ENCODE results near the gene PSPC1.
"Not testable (repeated sequence)": the region's sequence is repeated elsewhere in the genome, so short reads cannot be mapped to it uniquely, and the experiment has no call there.

The PSPC1 gene

DNA sequence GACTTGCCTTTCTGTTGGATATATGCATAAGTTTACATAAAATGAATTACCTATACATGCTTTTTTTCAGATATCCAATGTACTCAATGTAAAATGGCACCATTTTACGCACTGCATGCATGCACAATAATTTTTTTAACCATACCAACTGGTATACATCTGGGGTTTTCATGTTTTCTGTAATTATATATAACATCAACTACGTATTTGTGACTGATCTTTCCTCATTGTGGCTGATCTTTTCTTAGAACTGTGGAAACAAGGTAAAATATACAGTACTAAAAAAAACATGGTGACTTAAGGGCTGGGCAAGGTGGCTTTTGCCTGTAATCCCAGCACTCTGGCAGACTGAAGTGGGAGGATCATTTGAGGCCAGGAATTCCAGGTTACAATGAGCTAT, 18.5 kb downstream of the PSPC1 start:
- DNase-seq (ENCODE audit: low spot score), result no peak

DNA sequence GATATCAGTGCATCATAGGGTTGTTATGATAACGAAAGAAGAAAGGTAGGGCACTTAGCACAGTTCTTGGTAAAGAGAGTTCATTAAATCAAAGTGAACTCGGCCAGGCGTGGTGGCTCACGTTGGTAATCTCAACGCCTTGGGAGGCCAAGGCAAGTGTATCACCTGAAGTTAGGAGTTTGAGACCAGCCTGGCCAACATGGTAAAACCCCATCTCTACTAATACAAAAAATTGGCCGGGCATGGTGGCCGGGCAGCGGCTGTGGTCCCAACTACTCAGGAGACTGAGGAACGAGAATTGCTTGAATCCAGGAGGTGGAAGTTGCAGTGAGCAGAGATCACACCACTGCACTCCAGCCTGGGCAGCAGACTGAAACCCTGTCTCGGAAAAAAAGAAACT, 19.1 kb downstream of the PSPC1 start:
- DNase-seq (ENCODE audit: low spot score), result no peak

DNA sequence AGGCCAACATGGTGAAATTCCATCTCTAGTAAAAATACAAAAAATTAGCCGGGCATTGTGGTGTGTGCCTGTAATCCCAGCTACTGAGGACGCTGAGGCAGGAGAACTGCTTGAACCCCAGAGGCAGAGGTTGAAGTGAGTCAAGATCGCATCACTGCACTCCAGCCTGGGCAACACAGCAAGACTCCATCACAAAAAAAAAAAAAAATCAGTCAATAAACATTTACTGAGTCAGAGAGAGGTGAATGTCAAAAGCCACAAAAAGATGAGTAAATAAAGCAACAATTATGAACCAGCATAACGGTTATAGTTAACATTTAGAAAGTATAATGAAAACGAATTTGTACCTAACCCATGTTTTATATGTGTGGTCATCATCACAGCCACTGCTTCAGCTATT, 23.1 kb downstream of the PSPC1 start:
- DNase-seq (ENCODE audit: low spot score), result no peak

DNA sequence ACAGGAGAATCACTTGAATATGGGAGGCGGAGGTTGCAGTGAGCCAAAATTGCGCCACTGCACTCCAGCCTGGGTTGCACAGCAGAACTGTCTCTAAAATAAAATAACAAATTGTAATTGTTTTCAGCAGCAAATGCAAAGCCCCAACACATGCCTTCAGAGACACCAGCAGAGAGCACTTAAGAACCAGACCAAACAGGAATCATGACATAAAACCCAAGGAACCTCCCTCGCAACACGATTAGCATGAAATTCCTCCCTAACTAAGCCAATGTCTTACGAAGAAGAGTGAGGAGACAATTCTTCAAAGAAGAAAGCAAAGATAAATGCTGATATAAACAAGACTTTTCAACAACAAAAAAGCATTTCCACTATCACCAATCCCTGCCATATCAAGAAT, 40.1 kb downstream of the PSPC1 start:
- DNase-seq (ENCODE audit: low spot score), result no peak

DNA sequence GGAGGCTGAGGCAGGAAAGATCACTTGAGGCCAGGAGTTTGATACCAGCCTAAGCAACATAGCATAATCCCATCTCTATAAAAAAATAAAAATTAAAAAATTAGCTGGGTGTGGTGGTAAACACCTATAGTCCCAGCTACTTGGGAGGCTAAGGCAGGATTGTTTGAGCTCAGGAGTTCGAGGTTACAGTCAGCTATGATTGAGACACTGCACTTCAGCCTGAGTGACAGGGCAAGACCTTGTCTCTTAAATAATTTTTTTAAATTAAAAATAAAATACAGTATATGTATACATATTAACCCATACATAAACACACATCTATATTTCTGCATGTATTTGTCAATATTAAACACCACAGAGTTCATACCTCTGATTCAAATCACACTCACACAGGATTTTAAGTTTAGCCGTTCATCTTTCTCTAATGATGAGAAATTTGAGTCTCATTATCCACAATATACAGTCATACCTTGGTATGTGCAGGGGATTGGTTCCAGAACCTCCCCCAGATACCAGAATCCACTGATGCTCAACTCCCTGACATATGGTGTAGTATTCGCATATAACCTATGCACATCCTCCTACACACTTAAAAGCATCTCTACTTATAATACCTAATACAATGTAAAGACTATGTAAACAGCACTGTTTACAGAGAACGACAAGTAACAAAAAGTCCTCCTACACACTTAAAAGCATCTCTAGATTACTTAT, 44.7 kb downstream of the PSPC1 start:
- DNase-seq (ENCODE audit: low spot score), result no peak

DNA sequence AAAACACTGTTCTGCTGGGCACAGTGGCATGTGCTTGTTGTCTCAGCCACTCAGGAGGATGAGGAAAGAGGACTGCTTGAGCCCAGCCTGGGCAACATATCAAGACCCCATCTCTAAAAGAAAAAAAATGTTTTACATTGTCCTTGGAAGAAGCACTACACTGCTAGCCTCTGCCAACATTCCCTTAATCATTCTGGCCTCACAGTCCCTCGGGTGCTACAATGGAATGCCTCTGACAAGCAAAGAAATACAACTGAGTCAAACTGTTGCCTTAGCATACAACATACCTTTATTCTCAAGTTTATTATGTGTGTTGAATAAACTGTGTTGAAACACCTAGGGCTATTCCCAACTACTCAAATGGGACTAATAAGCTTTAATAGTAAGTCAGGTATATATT, 56.1 kb downstream of the PSPC1 start:
- DNase-seq (ENCODE audit: low spot score), result no peak

DNA sequence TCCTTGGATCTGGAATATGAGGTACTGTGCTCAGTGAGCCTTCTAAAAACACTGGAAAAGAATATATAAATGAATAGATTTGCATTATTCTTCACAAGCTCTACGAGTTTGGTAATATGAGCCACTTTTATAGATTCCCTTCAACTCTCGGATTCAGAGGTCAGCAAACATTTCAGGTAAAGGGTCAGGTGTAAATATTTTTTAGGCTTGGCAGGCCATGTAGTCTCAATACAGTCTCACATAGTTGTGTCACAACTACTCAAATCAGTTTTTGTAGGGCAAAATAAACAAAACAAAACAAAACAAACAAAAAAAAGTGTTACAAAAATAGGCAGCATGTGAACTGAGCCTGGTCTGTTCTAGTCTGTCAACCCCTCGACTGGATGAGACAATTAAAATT, 57.4 kb downstream of the PSPC1 start:
- no peak for DNase-seq (ENCODE audit: low spot score)

DNA sequence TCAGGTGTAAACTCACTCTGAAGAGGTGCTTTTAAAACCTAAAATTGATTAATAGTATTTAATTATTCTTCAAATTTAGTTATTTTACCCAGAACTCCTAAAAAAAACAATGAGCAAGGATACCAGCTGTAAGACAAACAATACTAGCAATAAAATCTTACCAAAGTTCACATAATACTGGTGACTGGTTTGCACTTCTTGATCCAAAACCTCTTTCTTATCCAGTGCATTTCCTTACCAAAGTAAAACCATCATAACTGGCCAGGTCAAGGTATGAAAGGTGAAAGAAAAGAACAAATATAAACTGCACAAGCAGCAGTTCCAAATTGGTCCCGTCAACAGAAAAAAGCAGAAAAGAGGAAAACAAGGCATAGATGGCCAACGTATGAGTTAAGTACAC, 62.7 kb downstream of the PSPC1 start:
- no peak for DNase-seq (ENCODE audit: low spot score)

DNA sequence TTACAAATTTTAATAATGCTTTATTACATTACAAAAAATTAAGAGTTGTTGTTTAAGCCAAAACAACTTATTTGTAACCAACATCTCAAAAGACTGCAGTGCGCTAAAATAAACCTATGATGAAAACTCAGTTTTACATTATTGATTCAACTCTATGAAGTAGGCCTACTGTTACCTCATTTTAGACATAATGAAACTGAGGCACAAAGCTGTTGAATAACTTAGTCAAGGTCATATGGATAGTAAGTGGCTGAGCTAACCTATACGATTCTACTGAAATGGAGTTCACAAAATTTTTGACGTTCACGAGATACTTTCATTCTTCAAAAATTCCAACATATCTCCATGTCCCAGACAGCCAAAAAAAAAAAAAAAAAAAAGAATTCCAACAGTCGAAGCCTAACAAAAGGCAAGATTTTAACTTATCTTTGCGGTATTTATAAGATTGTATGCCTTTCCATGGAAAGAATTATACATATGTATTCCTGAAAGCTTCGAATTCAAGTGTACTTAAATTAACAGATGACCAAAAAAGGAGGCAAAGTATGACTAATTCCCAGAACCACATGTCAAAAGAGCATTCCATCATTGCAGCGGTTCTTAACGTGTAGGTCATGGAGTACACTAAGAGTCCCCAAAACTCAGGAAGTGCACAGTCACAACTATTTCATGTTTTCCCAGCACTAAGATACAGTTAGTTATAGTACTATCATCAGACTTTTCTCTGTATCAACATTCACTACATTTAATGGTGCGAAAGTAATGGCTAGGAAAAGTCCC, 69.4 kb downstream of the PSPC1 start:
- no peak for DNase-seq (ENCODE audit: low spot score)

DNA sequence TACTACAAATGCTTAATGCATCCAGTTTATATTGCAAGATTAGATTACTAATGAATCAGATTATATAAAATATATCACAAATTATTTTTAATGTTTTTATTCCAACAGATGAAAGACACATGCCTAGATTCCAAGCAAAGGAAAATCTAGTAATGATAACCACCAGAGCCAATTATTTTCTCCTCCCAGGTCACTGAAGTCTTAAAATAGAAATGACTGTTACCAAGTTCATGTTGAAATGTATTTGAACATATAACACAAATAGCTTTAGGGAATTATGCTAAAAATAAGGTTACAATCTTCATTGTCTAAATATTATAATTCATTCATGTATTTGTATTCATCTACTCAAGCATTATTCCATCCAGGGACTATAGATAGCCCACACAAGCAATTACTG, 73.0 kb downstream of the PSPC1 start:
- DNase-seq (ENCODE audit: low spot score), result not testable (repeated sequence)

DNA sequence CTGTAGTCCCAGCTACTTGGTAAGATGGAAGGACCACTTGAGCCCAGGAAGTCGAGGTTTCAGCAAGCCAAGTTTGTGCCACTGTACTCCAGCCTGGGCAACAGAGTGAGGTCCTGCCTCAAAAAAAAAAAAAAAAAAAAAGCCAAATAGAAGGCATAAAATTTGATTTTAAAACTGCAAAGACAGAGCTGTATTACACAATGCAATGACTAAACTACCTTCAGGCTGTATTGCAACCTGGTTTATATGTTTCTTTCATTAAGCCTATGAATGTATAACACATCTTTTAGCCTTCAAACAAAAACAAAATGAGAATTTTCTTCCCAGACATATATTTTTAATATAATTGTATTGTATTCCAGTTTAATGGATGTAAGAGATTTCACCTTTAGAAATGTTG, 73.7 kb downstream of the PSPC1 start:
- DNase-seq (ENCODE audit: low spot score), result not testable (repeated sequence)

DNA sequence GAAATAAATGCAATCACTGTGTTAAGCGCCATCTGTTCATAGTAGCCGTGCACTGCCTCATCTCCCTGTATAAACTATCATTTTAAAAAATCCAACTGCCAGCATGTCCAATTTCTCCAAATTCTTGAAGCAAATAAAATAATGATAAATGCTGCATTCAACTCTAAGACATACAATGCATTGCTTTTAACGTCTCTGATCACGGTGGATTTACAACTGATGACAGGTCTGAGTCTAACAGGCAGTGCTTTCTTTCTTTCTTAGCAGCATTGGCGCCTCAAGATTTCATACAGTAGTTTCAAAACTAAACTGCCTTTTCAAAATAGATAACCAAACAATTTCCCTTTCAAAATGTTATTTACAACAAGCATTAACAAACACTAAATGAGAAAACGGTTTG, 78.5 kb downstream of the PSPC1 start:
- DNase-seq (ENCODE audit: low spot score), result not testable (repeated sequence)

DNA sequence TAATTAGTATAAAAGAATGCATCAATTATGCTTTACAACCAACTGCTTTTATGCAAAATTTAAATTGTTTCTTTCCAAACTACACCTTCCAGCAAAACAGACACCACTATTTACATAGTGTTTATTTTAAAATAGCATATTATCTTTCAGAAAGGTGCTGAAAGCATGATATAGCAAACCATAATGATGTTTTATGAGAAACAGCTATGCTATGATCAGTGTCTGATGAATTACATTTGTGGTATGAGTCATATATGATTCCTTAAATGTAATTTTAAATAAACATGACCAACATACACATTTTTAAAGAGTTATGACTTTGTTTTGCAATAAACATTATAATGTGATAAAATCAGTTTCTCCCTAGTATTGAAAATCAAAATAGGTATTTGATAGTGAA, 81.1 kb downstream of the PSPC1 start:
- not testable (repeated sequence) for DNase-seq (ENCODE audit: low spot score)

DNA sequence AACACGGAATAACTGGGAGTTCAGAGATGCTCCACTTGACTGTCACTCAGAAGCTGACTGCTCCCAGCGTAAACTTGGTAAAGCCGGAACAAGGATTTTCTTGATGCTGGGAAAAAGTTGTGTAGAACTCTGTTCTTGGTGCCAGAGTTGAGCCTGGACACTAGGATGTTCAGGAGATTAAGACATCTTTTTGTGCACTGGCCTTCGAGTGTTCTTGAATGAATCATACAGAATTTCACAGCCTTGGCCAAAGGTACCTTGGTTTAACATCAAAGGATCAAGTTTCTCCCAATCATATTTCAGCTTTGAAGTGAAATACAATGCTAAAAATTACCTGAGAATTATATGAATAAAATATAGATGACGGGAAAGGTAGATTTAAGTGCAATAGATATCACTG, 81.8 kb downstream of the PSPC1 start:
- DNase-seq (ENCODE audit: low spot score), result not testable (repeated sequence)

DNA sequence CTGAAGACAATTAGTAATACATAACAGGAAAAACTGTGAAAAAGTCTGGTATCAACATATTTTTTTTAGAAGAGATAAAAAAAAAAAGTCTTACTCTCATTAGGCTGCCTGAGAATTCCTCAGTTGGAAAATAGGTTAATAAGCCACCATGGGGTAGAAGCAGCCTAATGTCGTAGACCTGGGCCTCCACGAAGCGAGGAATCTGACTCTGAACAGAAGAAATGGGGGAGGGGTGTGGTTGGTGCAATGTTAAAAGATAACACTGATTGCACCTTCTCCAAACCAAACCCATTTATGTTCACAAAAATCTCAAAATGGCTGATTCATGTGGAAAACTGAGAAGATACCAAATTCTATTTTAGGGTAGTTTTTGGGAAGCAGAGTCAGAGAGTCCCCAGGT, 86.9 kb downstream of the PSPC1 start:
- DNase-seq (ENCODE audit: low spot score), result no peak

DNA sequence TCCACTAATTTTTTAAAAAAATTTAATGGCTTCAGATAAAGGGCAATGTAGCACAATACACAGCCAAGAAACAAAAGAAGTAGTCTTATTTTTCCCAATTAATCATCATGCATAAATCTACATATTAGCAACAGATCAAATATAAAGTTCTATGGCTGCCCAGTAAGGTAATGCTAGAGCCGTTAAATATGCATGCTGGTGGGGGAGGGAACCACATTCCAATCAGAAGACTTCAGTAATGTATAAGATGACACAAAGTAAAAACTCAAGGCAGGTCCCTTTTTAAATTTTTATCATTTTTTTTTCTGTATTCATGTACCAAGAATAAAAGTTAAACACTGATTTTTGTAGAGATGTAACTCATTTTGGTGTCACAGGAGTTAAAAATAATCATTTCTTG, 87.3 kb downstream of the PSPC1 start:
- no peak for DNase-seq (ENCODE audit: low spot score)

DNA sequence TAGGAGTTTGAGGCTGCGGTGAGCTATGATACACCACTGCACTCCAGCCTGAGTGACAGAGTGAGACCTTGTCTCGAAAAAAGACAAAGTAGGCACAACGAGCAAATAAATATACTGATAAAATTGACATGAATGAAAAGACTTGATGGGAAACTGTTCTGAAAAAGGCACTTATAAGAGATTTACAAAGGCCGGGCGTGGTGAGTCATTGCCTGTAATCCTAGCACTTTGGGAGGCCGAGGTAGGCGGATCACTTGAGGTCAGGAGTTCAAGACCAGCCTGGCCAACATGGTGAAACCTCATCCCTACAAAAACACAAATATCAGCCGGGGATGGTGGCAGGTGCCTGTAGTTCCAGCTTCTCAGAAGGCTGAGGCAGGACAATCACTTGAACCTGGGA, 91.3 kb downstream of the PSPC1 start:
- DNase-seq (ENCODE audit: low spot score), result not testable (repeated sequence)

DNA sequence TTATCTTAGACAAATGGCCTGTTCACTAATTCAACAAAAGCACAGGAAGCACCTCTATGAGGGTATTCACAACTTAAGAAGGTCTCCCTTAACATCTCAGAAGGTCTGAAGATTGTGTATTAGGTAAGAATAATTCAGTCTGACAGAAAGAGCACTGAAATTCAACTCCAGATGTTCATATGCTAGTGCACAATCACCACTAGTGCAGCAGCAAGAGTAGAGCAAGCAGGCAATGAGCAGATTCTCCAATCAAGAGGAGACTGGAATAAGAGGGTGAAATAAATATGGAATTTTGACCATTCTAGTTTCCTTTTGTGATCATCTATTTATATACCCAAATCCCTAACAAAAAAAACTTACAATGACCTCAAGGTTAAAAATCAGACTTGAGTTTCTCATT, 97.3 kb downstream of the PSPC1 start:
- no peak for DNase-seq (ENCODE audit: low spot score)

DNA sequence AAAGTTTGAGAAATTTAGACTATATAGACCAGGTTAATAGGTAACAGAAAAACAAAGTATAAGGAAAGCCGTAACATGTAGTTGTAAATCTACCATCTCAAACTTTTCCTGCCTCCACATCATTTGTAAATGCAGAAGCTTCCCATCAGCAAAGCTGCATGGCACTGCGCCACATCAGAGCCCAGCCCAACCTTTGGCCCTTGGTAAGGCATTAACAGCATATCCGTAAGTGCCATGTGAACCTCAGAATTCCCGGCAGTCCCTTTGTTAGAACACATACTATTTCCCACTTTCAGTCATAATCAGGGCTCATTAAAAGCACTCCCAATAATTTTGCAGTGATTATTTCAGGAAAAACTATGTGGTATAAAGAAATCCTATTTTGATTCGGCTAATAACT, 97.7 kb downstream of the PSPC1 start:
- DNase-seq (ENCODE audit: low spot score), result no peak

DNA sequence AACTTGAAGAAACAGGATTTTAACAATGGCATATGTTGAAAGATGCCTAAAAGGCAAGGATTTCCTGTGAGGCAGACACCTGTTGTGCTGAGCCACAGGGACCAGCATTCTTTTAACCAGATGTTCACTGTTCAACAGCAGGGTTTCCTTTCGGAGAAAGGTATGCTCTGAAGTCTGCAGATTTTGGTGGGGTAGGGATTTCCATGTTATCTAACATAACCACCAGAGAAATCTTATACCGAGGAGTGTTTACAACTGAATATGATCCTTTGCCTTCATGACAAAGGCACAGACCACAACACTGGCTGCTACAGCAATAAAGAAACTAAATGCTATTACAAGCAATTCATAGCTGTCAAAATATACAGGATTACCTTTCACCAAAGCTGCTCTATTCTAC, 101.2 kb downstream of the PSPC1 start:
- DNase-seq (ENCODE audit: low spot score), result no peak

DNA sequence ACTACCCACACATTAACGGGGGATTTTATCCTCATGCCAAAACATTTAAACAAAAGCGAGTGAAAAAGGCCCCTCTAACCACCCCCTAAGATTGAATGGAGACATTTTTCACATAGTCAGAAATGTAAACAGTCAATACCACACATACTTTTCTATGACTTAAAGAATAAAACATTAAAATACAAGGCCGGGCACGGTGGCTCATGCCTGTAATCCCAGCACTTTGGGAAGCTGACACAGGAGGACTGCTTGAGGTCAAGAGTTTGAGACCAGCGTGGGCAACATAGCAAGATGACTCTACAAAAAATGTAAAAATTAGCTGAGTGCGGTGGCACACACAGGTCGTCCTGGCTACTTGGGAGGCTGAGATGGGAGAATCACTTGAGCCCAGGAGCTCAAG, 102.0 kb downstream of the PSPC1 start:
- DNase-seq (ENCODE audit: low spot score), result no peak

DNA sequence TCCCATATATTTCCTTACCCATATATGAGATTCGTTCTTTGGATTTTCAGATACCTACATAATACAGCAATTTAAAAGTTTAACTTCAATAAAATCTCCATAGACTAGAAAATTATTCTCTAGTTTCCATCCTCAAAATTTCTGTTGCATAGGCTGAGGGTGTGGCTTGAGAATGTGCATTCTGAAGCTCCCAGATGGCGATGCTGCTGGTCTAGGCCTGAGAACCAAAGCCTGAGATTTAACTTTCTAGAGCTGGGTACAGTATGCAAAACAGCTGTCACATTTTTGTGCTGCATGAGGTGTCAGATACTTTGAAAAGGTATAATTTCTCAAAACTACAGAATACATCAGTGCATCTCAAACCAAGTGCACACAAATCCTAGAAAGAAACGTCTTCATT, 106.6 kb downstream of the PSPC1 start:
- no peak for DNase-seq (ENCODE audit: low spot score)

DNA sequence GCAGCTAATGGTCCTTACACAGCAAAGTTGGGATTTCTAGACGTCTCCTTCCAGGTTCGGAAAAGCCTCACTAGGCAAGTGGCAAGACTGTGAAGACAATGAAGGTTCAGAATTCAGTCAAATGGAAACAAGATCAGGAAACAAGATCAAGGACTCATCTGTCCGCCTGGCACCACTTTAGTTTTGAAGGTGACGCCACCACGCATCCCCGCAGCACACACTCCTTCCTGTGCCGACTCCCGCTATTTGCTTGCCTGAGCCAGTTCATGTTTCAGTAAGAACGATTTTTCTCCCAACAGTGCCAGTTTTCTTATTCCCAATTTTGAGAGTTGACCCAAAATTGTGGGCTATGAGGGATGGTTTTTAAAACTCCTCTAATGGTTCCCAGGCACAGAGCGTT, 107.8 kb downstream of the PSPC1 start:
- DNase-seq (ENCODE audit: low spot score), result no peak
